HL-60/S4 treated with retinoic acid at 250 ng/mL for 4 days and 3 days (cell line): ENCODE results near the gene ZNF219.

Experiments
- in situ Hi-C: fragments of 300-500 bp; cut with MboI; formaldehyde crosslinking; loops from 2 replicates; pipeline ENCODE4 v1.7.0; 2022; ENCODE audit warnings: low sequenced_read_pairs

ZNF219 gene

DNA sequence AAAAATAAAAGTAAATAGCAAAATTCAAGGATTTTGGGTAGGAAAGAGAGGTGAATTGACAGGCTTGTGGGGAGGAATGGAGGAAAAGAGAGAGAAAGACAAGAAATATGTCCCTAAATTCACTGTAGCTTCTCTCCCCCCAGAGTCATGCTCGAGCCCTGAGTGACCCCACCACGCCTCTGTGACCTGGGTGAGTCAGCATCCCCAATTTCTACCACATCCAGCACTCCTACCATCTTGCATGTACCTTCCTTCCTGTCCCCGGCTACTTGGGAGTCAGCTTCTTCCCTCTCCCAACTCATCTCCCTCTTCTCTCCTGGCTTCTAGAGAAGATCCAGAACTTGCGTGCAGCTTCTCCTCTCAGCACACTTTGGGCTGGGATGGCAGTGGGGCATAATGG is 9.8 kb downstream of the ZNF219 start:
- in situ Hi-C loops: no loop called here

DNA sequence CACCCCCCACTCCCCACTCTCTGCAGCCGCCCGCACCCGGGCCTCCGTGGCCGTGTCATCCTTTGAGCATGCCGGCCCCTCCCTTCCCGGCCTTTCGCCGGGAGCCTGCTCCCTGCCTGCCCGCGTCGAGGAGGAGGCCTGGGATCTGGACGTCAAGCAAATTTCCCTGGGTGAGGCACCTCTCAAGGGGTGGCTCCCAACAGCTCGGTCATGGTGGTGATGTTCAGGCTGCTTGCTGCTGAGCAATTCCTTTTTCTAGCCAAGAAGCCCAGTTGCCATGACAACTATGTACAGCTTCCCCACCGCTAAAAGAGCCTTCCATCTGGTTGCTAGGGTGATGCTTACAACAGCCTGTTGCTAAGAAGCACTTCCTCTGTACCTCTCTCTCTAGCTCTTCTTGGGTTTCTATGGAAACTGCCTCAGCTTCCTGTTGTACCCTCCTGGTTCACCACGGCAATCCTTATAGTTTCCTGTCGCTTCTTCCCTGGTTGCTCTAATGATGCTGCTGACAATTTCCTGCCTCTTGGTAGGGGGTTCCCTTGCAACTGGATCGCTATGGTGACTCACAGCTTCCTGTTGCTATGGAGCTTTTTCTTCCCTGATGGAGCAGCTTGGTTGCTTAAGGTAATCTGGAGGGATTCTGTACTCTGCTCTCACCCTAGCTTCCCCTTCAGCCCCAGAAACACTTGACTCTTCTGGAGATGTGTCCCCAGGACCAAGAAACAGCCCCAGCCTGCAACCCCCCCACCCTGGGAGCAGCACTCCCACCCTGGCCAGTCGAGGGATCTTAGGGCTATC is 11.0 kb downstream of the ZNF219 start:
- in situ Hi-C loops: no loop called here

- in situ Hi-C loops: no loop called here
These were observed 11.6 kb downstream of the ZNF219 start for GRCh38 chr14:21086908-21087293.

DNA sequence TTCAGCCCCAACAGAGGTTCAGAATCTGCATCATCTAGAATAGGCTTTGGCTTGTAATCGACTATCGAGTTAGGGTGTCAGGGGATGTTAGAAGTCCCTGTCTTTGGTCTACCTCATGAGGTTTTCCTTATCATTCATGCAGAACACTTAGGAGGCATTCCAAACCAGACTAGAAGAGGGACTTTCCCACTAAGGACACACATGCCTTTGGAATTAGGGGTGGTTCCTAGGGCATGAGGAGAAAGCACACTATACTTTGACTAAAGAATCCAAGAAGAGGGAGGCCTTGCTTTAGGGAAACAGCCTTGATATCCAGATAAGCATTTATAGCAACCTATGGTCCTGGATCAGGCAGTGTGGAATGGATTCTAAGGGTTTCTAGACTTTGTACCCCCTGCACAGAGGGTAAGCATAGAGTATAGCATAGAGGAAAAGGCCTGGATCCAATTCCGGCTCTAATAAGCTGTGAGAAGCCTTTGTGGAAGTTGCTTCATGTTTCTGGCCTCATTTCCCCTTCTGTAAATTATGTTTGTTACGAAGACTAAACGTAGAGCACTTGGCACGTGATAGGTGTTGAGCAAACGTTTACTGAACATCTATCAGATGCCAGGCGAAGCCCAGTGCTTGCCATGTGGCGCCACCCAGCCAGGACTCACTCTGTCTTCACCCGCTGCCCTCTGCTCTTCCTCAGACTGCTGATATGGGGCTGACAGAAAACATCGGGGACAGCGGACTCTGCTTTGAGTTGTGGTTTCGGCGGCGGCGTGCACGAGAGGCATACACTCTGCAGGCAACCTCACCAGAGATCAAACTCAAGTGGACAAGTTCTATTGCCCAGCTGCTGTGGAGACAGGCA is 13.2 kb downstream of the ZNF219 start:
- in situ Hi-C loops: no loop called here

DNA sequence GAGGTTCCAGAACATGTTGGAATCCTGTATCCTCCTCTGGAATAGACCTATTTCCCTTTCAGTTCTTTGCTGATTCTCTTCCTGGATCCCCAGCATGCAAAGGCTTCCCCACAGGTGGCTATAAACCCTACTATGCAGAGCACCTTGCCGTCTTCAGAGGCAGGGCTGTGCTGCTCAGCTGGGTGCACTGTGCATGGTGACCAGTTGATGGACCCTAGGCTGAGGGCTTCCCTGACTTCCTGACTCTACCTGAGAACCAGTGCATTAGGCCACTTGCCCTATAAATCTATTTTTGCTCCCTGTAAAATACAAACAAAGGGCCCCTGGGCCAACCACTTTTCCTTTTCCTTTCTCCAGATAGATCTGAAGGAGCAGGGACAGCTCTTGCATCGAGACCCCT is 14.1 kb downstream of the ZNF219 start:
- in situ Hi-C loops: no loop called here

DNA sequence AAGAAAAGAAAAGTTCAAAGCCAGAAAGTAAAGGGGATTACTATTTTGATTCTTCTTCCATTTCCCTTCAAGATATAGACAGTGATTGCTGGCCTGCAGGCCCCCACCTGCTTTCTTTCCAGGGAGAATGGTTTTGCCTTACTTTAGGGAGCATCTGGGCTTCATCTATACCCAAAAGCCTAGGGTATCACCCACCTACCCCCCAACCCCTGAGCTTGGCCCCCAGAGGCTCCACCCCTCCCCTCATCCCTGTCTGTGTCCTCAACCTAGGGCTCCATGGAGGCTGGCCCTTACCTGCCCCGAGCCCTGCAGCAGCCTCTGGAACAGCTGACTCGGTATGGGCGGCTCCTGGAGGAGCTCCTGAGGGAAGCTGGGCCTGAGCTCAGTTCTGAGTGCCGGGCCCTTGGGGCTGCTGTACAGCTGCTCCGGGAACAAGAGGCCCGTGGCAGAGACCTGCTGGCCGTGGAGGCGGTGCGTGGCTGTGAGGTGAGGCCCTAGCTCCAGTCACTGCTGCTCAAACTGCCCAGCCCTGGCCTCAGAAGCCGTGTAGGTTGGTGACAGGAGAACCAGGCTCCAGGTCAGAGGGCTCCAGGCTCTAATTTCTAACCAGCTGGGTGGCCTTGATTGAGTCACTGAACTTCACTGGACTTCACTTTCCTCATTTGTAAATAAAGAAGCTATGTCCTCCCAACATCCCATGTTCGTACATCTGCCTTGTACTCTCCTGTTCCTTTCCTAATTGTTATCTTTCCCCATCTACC is 14.7 kb downstream of the ZNF219 start:
- in situ Hi-C loops: no loop called here

DNA sequence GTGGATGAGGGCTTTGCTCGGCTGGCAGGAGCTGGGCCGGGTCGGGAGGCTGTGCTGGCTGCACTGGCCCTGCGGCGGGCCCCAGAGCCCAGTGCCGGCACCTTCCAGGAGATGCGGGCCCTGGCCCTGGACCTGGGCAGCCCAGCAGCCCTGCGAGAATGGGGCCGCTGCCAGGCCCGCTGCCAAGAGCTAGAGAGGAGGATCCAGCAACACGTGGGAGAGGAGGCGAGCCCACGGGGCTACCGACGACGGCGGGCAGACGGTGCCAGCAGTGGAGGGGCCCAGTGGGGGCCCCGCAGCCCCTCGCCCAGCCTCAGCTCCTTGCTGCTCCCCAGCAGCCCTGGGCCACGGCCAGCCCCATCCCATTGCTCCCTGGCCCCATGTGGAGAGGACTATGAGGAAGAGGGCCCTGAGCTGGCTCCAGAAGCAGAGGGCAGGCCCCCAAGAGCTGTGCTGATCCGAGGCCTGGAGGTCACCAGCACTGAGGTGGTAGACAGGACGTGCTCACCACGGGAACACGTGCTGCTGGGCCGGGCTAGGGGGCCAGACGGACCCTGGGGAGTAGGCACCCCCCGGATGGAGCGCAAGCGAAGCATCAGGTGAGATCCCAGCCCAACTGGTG is 16.8 kb downstream of the ZNF219 start:
- in situ Hi-C loops: no loop called here

DNA sequence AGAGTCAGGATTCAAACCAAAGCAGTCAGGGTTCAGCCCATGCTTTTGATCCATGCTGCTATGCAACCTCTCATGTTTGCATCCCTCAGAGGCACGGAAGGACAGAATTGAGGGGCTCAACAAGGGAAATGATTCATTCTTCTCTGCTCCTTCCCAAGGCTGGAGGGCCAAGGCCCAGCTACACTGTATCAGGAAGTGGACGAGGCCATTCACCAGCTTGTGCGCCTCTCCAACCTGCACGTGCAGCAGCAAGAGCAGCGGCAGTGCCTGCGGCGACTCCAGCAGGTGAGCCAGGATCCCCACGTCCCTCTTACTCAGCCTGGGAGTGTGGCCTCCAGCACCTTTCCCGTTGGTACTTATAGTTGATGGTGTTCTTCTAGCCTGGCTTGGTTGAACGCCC is 19.7 kb downstream of the ZNF219 start:
- in situ Hi-C loops: no loop called here

DNA sequence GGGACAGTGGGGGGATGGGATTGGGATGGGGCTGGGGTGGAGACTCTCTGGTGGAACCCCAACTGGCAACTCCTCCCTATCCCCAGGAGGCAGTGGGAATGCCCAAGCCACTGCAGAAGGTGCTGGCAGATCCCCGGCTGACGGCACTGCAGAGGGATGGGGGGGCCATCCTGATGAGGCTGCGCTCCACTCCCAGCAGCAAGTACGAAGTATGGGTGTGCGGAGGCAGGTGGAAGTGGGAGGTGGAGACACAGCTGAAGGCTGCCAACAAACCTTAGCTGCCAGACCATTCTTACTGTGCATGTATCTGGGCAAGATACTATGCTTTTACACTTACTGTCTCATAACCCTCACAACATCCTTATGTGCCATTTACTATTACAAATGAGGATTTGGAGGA is 20.2 kb downstream of the ZNF219 start:
- in situ Hi-C loops: no loop called here

DNA sequence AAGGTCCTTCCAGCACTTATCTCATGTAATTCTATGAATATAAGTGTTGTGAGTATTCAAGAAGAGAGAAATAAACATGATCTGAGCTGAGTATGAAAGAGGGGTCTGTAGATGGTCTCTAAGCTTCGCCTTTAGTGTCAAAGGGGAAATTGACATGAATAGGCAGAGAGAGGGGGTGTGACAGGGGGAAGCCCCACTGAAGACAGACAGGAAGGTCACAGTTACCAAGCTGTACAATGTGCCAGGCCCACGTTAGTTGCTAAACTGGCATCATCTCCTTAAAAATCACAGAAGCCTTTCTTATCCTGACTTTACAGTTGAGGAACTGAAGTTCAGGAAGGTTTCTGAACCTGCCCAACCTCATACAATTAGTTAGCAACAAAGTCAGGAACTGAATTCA is 20.8 kb downstream of the ZNF219 start:
- in situ Hi-C loops: no loop called here

GRCh38 chr14:21075719-21076437 is 22.6 kb downstream of the ZNF219 start:
- in situ Hi-C loops: no loop called here

- in situ Hi-C loops: no loop called here
These were observed 23.8 kb downstream of the ZNF219 start for GRCh38 chr14:21074398-21075272.

DNA sequence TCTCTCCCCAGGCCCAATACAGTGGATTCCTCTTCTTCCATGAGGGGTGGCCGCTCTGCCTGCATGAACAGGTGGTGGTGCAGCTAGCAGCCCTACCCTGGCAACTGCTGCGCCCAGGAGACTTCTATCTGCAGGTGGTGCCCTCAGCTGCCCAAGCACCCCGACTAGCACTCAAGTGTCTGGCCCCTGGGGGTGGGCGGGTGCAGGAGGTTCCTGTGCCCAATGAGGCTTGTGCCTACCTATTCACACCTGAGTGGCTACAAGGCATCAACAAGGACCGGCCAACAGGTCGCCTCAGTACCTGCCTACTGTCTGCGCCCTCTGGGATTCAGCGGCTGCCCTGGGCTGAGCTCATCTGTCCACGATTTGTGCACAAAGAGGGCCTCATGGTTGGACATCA is 24.5 kb downstream of the ZNF219 start:
- in situ Hi-C loops: no loop called here

- in situ Hi-C loops: no loop called here
These were observed 25.6 kb downstream of the ZNF219 start for GRCh38 chr14:21072781-21073339.

DNA sequence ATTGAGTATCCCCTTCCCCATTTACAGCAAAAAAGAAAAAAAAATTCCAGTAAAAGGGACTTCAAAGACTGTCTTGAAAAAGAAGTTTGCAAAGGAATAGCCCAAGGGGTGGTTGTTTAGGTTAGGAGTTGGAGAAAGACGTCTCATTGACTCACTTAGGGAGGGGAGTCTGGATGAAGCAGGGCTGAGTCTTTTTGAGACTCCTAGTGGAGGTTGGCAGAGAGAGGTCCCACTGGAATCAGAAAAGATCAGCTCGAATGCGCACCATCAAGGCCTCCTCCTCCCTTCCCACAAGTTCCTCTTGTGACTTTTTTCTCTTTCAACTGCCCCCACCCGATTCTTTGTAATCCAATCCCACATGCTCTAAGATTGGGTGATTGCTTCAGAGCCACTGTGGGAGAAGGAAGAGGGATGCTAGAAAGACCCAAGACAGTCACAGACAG is 26.4 kb downstream of the ZNF219 start:
- in situ Hi-C loops: no loop called here

DNA sequence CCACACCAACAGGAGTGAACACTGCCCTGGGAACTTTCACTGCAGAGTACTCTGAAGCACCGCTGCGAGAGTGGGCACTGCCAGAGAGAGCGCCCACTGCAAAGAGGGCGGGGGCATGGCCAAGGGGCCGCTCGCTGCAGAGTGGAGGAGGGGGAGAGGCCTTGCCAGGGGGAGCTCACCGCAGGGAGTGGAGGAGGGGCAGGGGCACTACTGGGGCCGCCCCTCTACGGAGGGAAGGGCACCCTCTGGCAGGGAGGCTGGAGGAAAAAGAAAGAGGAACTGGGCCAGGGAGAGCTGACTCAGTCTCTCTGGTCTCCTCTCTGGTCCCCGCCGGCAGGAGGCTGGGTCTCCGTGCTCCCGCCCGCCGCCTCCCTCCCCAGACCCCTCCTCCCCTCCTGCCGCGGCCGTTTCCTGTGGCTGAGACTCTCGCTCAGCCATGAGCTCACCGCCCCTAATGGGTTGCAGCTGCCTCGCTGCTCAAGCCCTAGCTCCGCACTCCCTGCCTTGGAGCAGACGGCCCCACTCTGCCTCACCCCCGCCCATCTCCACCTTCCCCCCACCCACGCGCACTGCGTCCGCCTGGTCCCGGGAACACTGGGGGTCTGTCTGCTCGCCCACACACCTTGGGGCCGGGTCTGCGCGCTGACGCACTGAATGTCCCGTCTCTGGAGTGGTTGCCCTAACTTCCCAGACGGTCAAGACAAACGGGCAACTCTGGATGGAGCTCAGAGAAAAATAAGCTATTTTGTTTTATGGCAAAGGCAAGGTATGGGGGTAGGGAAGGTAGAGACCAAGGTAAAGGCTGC is 27.0 kb downstream of the ZNF219 start:
- in situ Hi-C loops: no loop called here

GRCh38 chr14:21070610-21071224 is 27.7 kb downstream of the ZNF219 start:
- in situ Hi-C loops: no loop called here

DNA sequence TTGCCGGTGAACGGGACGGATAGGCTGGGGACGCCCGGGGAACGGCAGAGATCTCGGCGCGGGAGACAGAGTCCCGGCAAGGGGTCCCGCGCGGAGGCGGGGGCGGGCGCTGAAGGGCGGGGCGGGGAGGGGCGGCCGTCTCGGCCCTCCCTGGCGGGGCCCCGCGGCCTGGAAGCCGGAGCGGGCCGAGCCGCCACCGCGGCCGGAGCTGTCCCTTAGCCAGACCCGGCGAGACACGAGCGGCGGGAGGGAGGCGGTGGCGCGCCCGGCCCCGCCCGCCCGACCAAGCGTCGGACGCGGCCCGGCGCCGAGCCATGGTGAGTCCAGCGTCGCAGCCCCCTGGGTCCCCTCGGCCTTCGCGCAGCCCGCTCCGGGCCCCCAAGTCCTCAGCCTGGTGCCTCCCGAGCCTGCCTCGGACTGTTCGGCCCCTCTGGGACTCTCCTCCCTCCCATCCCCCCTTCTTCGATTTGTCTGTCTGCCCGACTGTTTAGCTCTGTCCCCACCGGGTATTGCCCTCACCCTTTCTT is 28.3 kb downstream of the ZNF219 start, which contains the start of gene ARHGEF40:
Gene ARHGEF40, plus strand, starts transcription at position 222 of the 527 bp plus-strand sequence. Its CDS starts 93 bp downstream, at position 315.
- in situ Hi-C loops: no loop called here
